ENCODE data around the gene COG5.

- TF ChIP-seq CTCF (IDR thresholded peaks at IDR 0.05; ENCODE audit: low read depth, low read length, poor library complexity, severe bottlenecking) = no peak
- no peak for TF ChIP-seq EZH2phosphoT487 (IDR thresholded peaks at IDR 0.05; ENCODE audit: borderline replicate concordance, low read length)
Measured at GRCh38 chr7:107171496-107171895, 392.2 kb downstream of the COG5 start.

Measured in DOHH2 (cell line).